Pancreas (tissue), 10 donors: Measurements from ENCODE around the gene ZNF324. TPM values are rescaled to one million over a fixed set of nuclear protein-coding genes. Genes with fewer than 3 reads are reported as not detected.

Source experiments
- ATAC-seq, 4 donors: fragments of 200-7000 bp; cut with Tn5 transposase; one replicate each; pipeline versions ENCODE4 v1.8.0 to v1.9.1; 2020; ENCODE audit warnings: mild to moderate bottlenecking in 4 of 4, moderate library complexity in 4 of 4
- DNase-seq, 6 donors: peaks; one replicate each; pipeline ENCODE4 v3.0.0-alpha.2; 2020
- FAIRE-seq: peaks from 2 replicates; lab custom pipeline; 2012; peaks lifted over from hg19 to GRCh38; lab: Jason Lieb, UNC
- H3K27ac ChIP-seq, 4 donors: fragments of 200-600 bp; sonication (generic); 1 replicate in 3 of 4; 2 replicates in 1 of 4; pipeline versions ENCODE4 v1.5.0 to v1.8.0; 2020
- H3K27me3 ChIP-seq, 4 donors: fragments of 200-600 bp; one replicate each; pipeline ENCODE4 v1.8.0; 2021
- H3K36me3 ChIP-seq, 3 donors: fragments of 200-600 bp; sonication (generic) in 1 of 3; one replicate each; pipeline versions ENCODE4 v1.5.0 to v1.8.0; 2020 to 2021
- H3K4me1 ChIP-seq, 3 donors: fragments of 200-600 bp; one replicate each; pipeline ENCODE4 v1.8.0; 2021
- H3K4me3 ChIP-seq, 4 donors: fragments of 200-600 bp; sonication (generic) in 2 of 4; one replicate each; pipeline versions ENCODE4 v1.5.0 to v1.8.0; 2020 to 2021
- H3K9me3 ChIP-seq, 4 donors: fragments of 200-600 bp; one replicate each; pipeline ENCODE4 v1.8.0; 2021
- CTCF ChIP-seq, 4 donors: fragments of 200-600 bp; sonication (generic) in 3 of 4; IDR thresholded peaks; one replicate each; pipeline versions ENCODE4 v1.5.0 to v1.8.0; 2021; ENCODE audit warnings: antibody characterized with exemption in 4 of 4
- WGBS, 2 donors: extraction: QIAGEN DNeasy Blood & Tissue Kit; methylation state at CpG; one replicate each; pipeline ENCODE4 v1.1.7; 2013; 5-methylcytosine and 5-hydroxymethylcytosine counted together
- intact Hi-C, 3 donors: fragments of 100-400 bp; cut with DNase I; formaldehyde crosslinking; loops; one replicate each; pipeline versions ENCODE4 v1.11.1 to v1.14.2; 2022
- polyA plus RNA-seq, 2 donors: library from polyadenylated mRNA; stranded (reverse); fragments of 200-250 nt; gene quantifications; one replicate each; pipeline ENCODE4 v1.2.3, GENCODE V29; 2013
- total RNA-seq, 6 donors: library from RNA; stranded (reverse); fragmentation: NEBNext Ultra II Directional in 4 of 6; extraction: Animal tissue kit (Norgen Biotek cat#: 25700) in 4 of 6; gene quantifications; one replicate each; pipeline versions ENCODE4 v1.2.1 to v1.2.4, GENCODE V29; 2021 to 2023
- donor health status: healthy with polysubstance abuse.
- donor health status: DM: no; HTN: no; CAD: no; lungs with moderate emphysema.
- donor health status: DM: no; HTN: no; CAD: no.
- donor health status: control.
- donor health status: control.
- donor health status: Bipolar disorder and iron deficiency.
- donor health status: DM: yes; HTN: yes; CAD: no.
- donor health status: DM: no; HTN: no; CAD: no.
- donor health status: DM: no; HTN: no; CAD: no.
- donor health status: DM: yes; HTN: yes; CAD: no.

The ZNF324 gene
- total and polyA plus RNA-seq, 8 donors, result 3.5 to 7.3 (median 5.8) TPM

GRCh38 chr19:58491393-58491792 is 24.5 kb downstream of the ZNF324 start:
- intact Hi-C loops, result no loop called here
- Histone ChIP-seq H3K9me3 (no peaks in the 10 kb centered on the region), H3K36me3 (no peaks in the 10 kb centered on the region), H3K4me3 (no peak overlapping the region), H3K27me3 (no peaks in the 10 kb centered on the region), H3K27ac (no peak overlapping the region), H3K4me1 (no peaks in the 10 kb centered on the region)
- no peak for DNase-seq
- ATAC-seq, result no peak
- no peak for FAIRE-seq
- WGBS, 2 donors, result 80 to 84% methylated on average over 5 of the region's 5 CpGs
- TF ChIP-seq CTCF (IDR thresholded peaks at IDR 0.05), result no peak

- no peak for TF ChIP-seq CTCF (IDR thresholded peaks at IDR 0.05)
- Histone ChIP-seq H3K27me3 (no peaks in the 10 kb centered on the region), H3K4me1 (no peaks in the 10 kb centered on the region), H3K9me3 (no peaks in the 10 kb centered on the region), H3K36me3 (no peaks in the 10 kb centered on the region), H3K27ac (no peak overlapping the region), H3K4me3 (no peak overlapping the region)
- FAIRE-seq (no peak), DNase-seq (no peak), ATAC-seq (no peak)
- intact Hi-C loops, result no loop called here
- 89 to 90% methylated on average over 14 of the region's 14 CpGs for WGBS, 2 donors
Observed at GRCh38 chr19:58492265-58492664, 25.4 kb downstream of the ZNF324 start.

GRCh38 chr19:58497634-58498170 is 30.8 kb downstream of the ZNF324 start:
- DNase-seq (peak in 1 of 6 donors; percentile 47), FAIRE-seq (no peak), ATAC-seq (no peak)
- H3K36me3 ChIP-seq, result no peaks in the 10 kb centered on the region
- 86 to 88% methylated on average over 8 of the region's 8 CpGs for WGBS, 2 donors
- no peak overlapping the region for H3K27ac ChIP-seq
- TF ChIP-seq CTCF (IDR thresholded peaks at IDR 0.05), result no peak
- intact Hi-C loops, result no loop called here
- H3K27me3 ChIP-seq, result no peaks in the 10 kb centered on the region
- H3K4me1 ChIP-seq, result peaks cover 0 to 8% (median 6%) of the 10 kb centered on the region in 3 donors
- H3K9me3 ChIP-seq, result no peaks in the 10 kb centered on the region
- H3K4me3 ChIP-seq, result no peak overlapping the region

GRCh38 chr19:58498316-58499020 is 31.6 kb downstream of the ZNF324 start:
- peak in 5 of 6 donors; percentile 41 to 84 (median 64) for DNase-seq
- peaks cover 0 to 8% (median 6%) of the 10 kb centered on the region in 3 donors for H3K4me1 ChIP-seq
- no peak for FAIRE-seq
- ATAC-seq, result peak in 2 of 4 donors; percentile 1 to 3
- no peak overlapping the region for H3K27ac ChIP-seq
- 58% methylated on average over 22 of the region's 22 CpGs for WGBS, 2 donors
- H3K9me3 ChIP-seq, result no peaks in the 10 kb centered on the region
- H3K27me3 ChIP-seq, result no peaks in the 10 kb centered on the region
- intact Hi-C loops, result no loop called here
- no peak for TF ChIP-seq CTCF (IDR thresholded peaks at IDR 0.05)
- no peaks in the 10 kb centered on the region for H3K36me3 ChIP-seq
- H3K4me3 ChIP-seq, result peak overlapping the region; percentile 18 to 67 (median 57)
